ENCODE data around the gene S100PBP.

Gene S100PBP

GRCh38 chr1:32894681-32895080, 77.2 kb downstream of the S100PBP start:
- Histone ChIP-seq H3K9me3 (replicated peaks; ENCODE audit: insufficient read depth, low read length) (no peaks in the 10 kb centered on the region), H3K4me2 (ENCODE audit: low read depth, low read length) (no peak overlapping the region), H2AFZ (ENCODE audit: low read length) (no peak overlapping the region), H3K4me3 (ENCODE audit: low read length) (no peak overlapping the region), H3K27me3 (replicated peaks; ENCODE audit: insufficient read depth, low read length) (peaks cover 37% of the 10 kb centered on the region), H3K79me2 (ENCODE audit: low read length) (no peaks in the 10 kb centered on the region), H3K4me1 (ENCODE audit: low read length) (no peaks in the 10 kb centered on the region), H3K27ac (ENCODE audit: low read length) (no peak overlapping the region), H4K20me1 (ENCODE audit: insufficient read depth, low read length) (no peaks in the 10 kb centered on the region), H3K36me3 (replicated peaks; ENCODE audit: insufficient read depth, low read length) (no peaks in the 10 kb centered on the region), H3K9ac (ENCODE audit: low read length) (no peak overlapping the region), H3F3A (ENCODE audit: insufficient read depth, low read length) (no peaks in the 10 kb centered on the region), H3K9me2 (replicated peaks; ENCODE audit: insufficient read depth, low read length) (no peaks in the 10 kb centered on the region)
- no peak for DNase-seq
- no peak for TF ChIP-seq EZH2phosphoT487 (IDR thresholded peaks at IDR 0.05; ENCODE audit: low read length)
- no peak for TF ChIP-seq EZH2 (optimal IDR thresholded peaks at IDR 0.05; ENCODE audit: low read depth, low read length)
- TF ChIP-seq CTCF (IDR thresholded peaks at IDR 0.05; ENCODE audit: low read length): no peak

GRCh38 chr1:32895325-32896215, 78.1 kb downstream of the S100PBP start:
- no peak overlapping the region for H2AFZ ChIP-seq (ENCODE audit: low read length)
- no peak overlapping the region for H3K27ac ChIP-seq (ENCODE audit: low read length)
- no peaks in the 10 kb centered on the region for H3K9me2 ChIP-seq (replicated peaks; ENCODE audit: insufficient read depth, low read length)
- H3K36me3 ChIP-seq (replicated peaks; ENCODE audit: insufficient read depth, low read length): no peaks in the 10 kb centered on the region
- no peaks in the 10 kb centered on the region for H3K9me3 ChIP-seq (replicated peaks; ENCODE audit: insufficient read depth, low read length)
- no peak overlapping the region for H3K4me3 ChIP-seq (ENCODE audit: low read length)
- H3K79me2 ChIP-seq (ENCODE audit: low read length): no peaks in the 10 kb centered on the region
- TF ChIP-seq EZH2 (optimal IDR thresholded peaks at IDR 0.05; ENCODE audit: low read depth, low read length): no peak
- no peak for TF ChIP-seq EZH2phosphoT487 (IDR thresholded peaks at IDR 0.05; ENCODE audit: low read length)
- no peak for TF ChIP-seq CTCF (IDR thresholded peaks at IDR 0.05; ENCODE audit: low read length)
- H3K9ac ChIP-seq (ENCODE audit: low read length): no peak overlapping the region
- peaks cover 31% of the 10 kb centered on the region for H3K27me3 ChIP-seq (replicated peaks; ENCODE audit: insufficient read depth, low read length)
- no peaks in the 10 kb centered on the region for H3F3A ChIP-seq (ENCODE audit: insufficient read depth, low read length)
- no peaks in the 10 kb centered on the region for H4K20me1 ChIP-seq (ENCODE audit: insufficient read depth, low read length)
- no peaks in the 10 kb centered on the region for H3K4me1 ChIP-seq (ENCODE audit: low read length)
- no peak overlapping the region for H3K4me2 ChIP-seq (ENCODE audit: low read depth, low read length)
- no peak for DNase-seq

- H3F3A ChIP-seq (ENCODE audit: insufficient read depth, low read length): no peaks in the 10 kb centered on the region
- H3K27me3 ChIP-seq (replicated peaks; ENCODE audit: insufficient read depth, low read length): peaks cover 27% of the 10 kb centered on the region
- no peak overlapping the region for H3K27ac ChIP-seq (ENCODE audit: low read length)
These were observed 79.0 kb downstream of the S100PBP start for GRCh38 chr1:32896451-32896850.

More at GRCh38 chr1:32896451-32896850, 79.0 kb downstream of the S100PBP start:
- Histone ChIP-seq H3K9me3 (replicated peaks; ENCODE audit: insufficient read depth, low read length) (no peaks in the 10 kb centered on the region), H3K4me2 (ENCODE audit: low read depth, low read length) (no peak overlapping the region), H3K4me1 (ENCODE audit: low read length) (no peaks in the 10 kb centered on the region), H3K4me3 (ENCODE audit: low read length) (no peak overlapping the region), H4K20me1 (ENCODE audit: insufficient read depth, low read length) (no peaks in the 10 kb centered on the region), H3K36me3 (replicated peaks; ENCODE audit: insufficient read depth, low read length) (no peaks in the 10 kb centered on the region), H3K9me2 (replicated peaks; ENCODE audit: insufficient read depth, low read length) (no peaks in the 10 kb centered on the region), H3K79me2 (ENCODE audit: low read length) (no peaks in the 10 kb centered on the region), H2AFZ (ENCODE audit: low read length) (no peak overlapping the region), H3K9ac (ENCODE audit: low read length) (no peak overlapping the region)
- DNase-seq: no peak
- TF ChIP-seq EZH2phosphoT487 (IDR thresholded peaks at IDR 0.05; ENCODE audit: low read length) (no peak), EZH2 (optimal IDR thresholded peaks at IDR 0.05; ENCODE audit: low read depth, low read length) (no peak), CTCF (IDR thresholded peaks at IDR 0.05; ENCODE audit: low read length) (no peak)
